Measurements from ENCODE around the gene PSMD1.

PSMD1 gene

DNA sequence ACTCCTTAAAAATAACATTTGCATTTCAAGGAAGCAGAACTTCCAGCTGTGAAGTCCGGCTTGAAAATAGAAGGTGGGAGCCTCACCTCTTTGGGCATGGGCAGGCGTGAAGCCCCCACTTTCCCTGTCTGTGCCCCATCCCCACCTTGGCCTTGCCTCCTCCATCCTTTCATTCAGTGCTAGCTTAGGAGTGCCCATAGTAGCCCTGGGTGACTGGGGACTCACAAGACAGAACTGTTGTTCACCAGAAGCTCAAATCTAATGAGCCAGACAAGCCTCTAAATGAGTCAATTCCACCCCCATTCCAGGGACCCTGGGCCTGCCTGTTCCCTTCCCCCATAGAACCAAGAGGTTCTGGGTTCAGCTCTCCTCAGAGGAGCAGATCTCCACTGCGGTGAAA, 40.7 kb upstream of the PSMD1 start:
- no peak for TF ChIP-seq SIN3A (IDR thresholded peaks at IDR 0.05; ENCODE audit: borderline replicate concordance, insufficient read depth, low read length)

DNA sequence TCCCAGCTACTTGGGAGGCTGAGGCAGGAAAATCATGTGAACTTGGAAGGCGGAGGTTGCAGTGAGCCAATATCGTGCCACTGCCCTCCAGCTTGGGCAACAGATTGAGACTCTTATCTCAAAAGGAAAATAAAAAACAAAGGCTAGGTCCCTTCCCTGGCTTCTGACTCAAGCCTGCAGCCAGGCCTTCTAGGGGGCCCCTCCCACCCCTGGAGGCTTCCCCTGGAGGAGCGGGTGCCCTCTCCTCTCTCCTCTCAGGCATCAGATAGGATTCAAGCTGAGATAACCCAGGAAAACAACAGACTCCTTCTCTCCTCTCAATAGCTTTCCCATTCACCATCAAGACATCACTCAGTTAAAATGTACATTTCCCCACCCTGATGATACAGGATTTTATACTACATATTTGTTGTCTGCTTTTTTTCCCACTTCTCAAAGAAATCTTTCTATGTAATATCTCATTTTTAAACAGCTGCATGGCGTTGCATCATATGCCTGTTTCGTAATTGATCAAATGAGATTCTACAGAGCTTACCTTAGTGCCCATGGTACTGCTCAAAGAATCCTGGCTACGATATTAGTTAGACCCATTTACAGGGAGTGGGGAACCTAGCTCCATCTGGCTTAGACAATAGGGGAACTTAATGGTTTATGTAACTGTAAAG, 40.0 kb upstream of the PSMD1 start:
- TF ChIP-seq TAF1 (IDR thresholded peaks at IDR 0.05; ENCODE audit: borderline replicate concordance, insufficient read depth, low read length) (no peak), FOXP2 (optimal IDR thresholded peaks at IDR 0.05; ENCODE audit: borderline replicate concordance, extremely low read depth, extremely low read length, insufficient read depth) (no peak), POLR2AphosphoS5 (IDR thresholded peaks at IDR 0.05; ENCODE audit: low read depth, low read length) (no peak), SIN3A (IDR thresholded peaks at IDR 0.05; ENCODE audit: borderline replicate concordance, insufficient read depth, low read length) (no peak)
- TF ChIP-seq, protein P1, sequence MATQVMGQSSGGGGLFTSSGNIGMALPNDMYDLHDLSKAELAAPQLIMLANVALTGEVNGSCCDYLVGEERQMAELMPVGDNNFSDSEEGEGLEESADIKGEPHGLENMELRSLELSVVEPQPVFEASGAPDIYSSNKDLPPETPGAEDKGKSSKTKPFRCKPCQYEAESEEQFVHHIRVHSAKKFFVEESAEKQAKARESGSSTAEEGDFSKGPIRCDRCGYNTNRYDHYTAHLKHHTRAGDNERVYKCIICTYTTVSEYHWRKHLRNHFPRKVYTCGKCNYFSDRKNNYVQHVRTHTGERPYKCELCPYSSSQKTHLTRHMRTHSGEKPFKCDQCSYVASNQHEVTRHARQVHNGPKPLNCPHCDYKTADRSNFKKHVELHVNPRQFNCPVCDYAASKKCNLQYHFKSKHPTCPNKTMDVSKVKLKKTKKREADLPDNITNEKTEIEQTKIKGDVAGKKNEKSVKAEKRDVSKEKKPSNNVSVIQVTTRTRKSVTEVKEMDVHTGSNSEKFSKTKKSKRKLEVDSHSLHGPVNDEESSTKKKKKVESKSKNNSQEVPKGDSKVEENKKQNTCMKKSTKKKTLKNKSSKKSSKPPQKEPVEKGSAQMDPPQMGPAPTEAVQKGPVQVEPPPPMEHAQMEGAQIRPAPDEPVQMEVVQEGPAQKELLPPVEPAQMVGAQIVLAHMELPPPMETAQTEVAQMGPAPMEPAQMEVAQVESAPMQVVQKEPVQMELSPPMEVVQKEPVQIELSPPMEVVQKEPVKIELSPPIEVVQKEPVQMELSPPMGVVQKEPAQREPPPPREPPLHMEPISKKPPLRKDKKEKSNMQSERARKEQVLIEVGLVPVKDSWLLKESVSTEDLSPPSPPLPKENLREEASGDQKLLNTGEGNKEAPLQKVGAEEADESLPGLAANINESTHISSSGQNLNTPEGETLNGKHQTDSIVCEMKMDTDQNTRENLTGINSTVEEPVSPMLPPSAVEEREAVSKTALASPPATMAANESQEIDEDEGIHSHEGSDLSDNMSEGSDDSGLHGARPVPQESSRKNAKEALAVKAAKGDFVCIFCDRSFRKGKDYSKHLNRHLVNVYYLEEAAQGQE (IDR thresholded peaks at IDR 0.05; ENCODE audit: insufficient read depth in 1 of 2, low read depth in 2 of 2, low read length in 2 of 2) = no peak

DNA sequence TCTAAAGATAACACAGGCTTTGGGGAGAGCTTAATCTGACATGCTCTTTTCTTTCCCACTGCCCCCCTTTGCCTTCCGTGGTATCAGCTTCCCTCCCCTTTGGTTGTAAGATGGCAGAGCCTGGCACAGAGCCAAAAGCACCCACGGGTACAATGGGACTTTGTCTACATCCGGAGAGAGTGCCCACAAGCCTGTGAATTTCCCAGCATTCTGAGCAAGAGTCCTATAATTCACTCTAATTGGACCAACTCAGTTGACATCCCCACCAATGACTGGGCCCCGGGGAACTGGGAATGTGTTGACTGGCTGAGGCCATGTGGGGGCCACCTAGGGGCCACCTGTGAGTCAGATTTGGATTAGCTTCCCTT, 39.5 kb upstream of the PSMD1 start:
- TF ChIP-seq FOXP2 (optimal IDR thresholded peaks at IDR 0.05; ENCODE audit: borderline replicate concordance, extremely low read depth, extremely low read length, insufficient read depth) (no peak), TAF1 (IDR thresholded peaks at IDR 0.05; ENCODE audit: borderline replicate concordance, insufficient read depth, low read length) (no peak), POLR2AphosphoS5 (IDR thresholded peaks at IDR 0.05; ENCODE audit: low read depth, low read length) (no peak), SIN3A (IDR thresholded peaks at IDR 0.05; ENCODE audit: borderline replicate concordance, insufficient read depth, low read length) (no peak)
- TF ChIP-seq, protein P1 (IDR thresholded peaks at IDR 0.05; ENCODE audit: insufficient read depth in 1 of 2, low read depth in 2 of 2, low read length in 2 of 2) = no peak

DNA sequence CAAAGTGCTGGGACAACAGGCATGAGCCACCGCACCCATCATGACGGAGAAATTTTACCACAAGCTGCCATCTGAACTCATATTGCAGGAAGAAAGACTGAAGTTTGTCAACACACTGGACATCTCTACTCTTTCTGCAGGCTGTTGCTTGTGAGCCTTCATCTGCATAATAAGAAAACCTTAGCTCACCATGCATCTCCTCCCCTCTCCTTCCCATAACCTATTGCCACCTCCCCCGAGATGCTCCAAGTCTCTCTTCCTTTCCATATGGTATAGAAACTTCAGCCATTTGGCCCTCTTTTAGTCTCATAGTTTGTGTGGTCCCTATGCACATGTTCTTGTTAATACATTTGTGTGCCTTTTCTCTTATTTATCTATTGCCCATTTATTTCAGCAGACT, 38.5 kb upstream of the PSMD1 start:
- TF ChIP-seq FOXP2 (optimal IDR thresholded peaks at IDR 0.05; ENCODE audit: borderline replicate concordance, extremely low read depth, extremely low read length, insufficient read depth) (no peak), SIN3A (IDR thresholded peaks at IDR 0.05; ENCODE audit: borderline replicate concordance, insufficient read depth, low read length) (no peak), POLR2AphosphoS5 (IDR thresholded peaks at IDR 0.05; ENCODE audit: low read depth, low read length) (no peak), TAF1 (IDR thresholded peaks at IDR 0.05; ENCODE audit: borderline replicate concordance, insufficient read depth, low read length) (no peak)
- TF ChIP-seq, protein P1 (IDR thresholded peaks at IDR 0.05; ENCODE audit: insufficient read depth in 1 of 2, low read depth in 2 of 2, low read length in 2 of 2) = no peak

DNA sequence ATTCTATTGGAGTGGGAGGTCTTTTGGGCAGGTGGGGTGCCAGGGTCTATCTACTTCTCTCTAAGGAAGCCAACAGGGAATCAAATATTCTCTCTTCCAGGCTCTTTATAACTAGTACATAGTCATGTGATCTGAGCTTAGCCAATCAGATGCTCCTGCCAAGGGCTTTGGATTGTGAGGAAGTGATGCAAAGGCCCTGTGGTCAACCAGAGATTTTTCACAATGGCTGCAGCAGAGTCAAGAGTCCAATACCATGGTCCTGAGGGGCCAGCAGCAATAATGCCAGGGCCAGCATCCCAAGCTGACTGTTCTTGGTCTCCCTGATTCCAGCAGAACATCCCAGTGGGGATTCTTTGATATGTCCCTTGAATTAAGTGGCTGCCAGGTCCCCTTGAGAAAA, 27.8 kb upstream of the PSMD1 start:
- TF ChIP-seq, protein P1 (IDR thresholded peaks at IDR 0.05; ENCODE audit: insufficient read depth in 1 of 2, low read depth in 2 of 2, low read length in 2 of 2) = no peak
- no peak for TF ChIP-seq FOXP2 (optimal IDR thresholded peaks at IDR 0.05; ENCODE audit: borderline replicate concordance, extremely low read depth, extremely low read length, insufficient read depth)
- no peak for TF ChIP-seq TAF1 (IDR thresholded peaks at IDR 0.05; ENCODE audit: borderline replicate concordance, insufficient read depth, low read length)
- TF ChIP-seq POLR2AphosphoS5 (IDR thresholded peaks at IDR 0.05; ENCODE audit: low read depth, low read length) = no peak
- TF ChIP-seq SIN3A (IDR thresholded peaks at IDR 0.05; ENCODE audit: borderline replicate concordance, insufficient read depth, low read length) = no peak

Data from PFSK-1 (cell line).